Measurements from ENCODE around the gene C19orf47. TPM values are rescaled to one million over a fixed set of nuclear protein-coding genes. Genes with fewer than 3 reads are reported as not detected.

C19orf47 gene
- total and polyA plus RNA-seq, 8 donors, result 0.58 to 59.7 (median 8.6) TPM

DNA sequence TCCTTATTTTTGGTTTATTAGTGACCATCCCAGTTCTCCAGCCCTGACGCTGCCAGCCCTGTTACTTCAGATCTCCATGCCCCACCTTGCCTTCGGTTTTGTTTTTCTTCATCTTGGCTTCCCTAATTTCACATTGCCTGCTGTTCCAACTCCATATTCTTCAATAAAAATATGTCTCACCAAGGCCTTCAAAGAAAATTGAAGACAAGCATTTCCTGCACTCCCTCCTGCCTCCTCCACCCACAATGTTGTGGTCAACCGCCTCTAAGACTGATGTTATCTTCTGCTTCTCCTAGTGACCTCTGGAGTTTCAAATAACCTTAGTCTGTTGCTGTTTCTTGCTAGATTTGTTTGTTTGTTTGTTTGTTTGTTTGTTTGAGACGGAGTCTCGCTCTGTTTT lies 14.9 kb upstream of the C19orf47 start:
- intact Hi-C loops (cut with DNase I; ENCODE audit: low total_unique reads), result no loop called here
- peaks cover 0 to 50% (median 17%) of the 10 kb centered on the region in 4 donors for H3K4me1 ChIP-seq

DNA sequence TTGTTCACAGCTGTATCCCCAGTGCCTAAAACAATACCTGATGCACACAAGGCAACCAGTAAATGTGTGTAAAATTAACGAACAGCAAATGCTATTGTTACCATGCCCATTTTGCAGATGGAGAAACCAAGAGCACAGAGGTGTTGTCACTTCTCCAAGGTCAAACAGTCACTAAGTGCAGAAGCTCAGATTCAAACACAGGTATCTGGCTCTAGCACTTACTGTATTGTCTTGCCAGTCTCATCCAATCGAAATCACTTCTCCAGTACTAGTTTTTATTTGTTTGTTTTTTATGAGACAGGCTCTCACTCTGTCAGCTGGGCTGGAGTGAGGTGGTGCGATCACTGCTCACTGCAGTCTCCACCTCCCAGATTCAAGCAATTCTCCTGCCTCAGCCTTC lies 14.0 kb upstream of the C19orf47 start:
- Histone ChIP-seq H3K36me3 (peaks cover 8 to 34% (median 15%) of the 10 kb centered on the region in 4 donors), H3K9me3 (no peaks in the 10 kb centered on the region), H3K27me3 (no peaks in the 10 kb centered on the region), H3K27ac (no peak overlapping the region), H3K4me1 (peaks cover 0 to 50% (median 19%) of the 10 kb centered on the region in 4 donors), H3K4me3 (no peak overlapping the region)
- no peak for DNase-seq
- intact Hi-C loops (cut with DNase I; ENCODE audit: low total_unique reads), result no loop called here
- 87 to 94% (median 91%) methylated on average over 3 of the region's 3 CpGs for WGBS, 5 donors
- no peak for TF ChIP-seq EP300 (IDR thresholded peaks at IDR 0.05)
- no peak for TF ChIP-seq POLR2A (IDR thresholded peaks at IDR 0.05)
- TF ChIP-seq, protein P1, sequence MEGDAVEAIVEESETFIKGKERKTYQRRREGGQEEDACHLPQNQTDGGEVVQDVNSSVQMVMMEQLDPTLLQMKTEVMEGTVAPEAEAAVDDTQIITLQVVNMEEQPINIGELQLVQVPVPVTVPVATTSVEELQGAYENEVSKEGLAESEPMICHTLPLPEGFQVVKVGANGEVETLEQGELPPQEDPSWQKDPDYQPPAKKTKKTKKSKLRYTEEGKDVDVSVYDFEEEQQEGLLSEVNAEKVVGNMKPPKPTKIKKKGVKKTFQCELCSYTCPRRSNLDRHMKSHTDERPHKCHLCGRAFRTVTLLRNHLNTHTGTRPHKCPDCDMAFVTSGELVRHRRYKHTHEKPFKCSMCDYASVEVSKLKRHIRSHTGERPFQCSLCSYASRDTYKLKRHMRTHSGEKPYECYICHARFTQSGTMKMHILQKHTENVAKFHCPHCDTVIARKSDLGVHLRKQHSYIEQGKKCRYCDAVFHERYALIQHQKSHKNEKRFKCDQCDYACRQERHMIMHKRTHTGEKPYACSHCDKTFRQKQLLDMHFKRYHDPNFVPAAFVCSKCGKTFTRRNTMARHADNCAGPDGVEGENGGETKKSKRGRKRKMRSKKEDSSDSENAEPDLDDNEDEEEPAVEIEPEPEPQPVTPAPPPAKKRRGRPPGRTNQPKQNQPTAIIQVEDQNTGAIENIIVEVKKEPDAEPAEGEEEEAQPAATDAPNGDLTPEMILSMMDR (IDR thresholded peaks at IDR 0.05), result no peak
- no peak for TF ChIP-seq POLR2AphosphoS5 (IDR thresholded peaks at IDR 0.05)

More for the DNA sequence above, 14.9 kb upstream of the C19orf47 start:
- H3K9me3 ChIP-seq, result no peaks in the 10 kb centered on the region
- TF ChIP-seq, protein P1 (IDR thresholded peaks at IDR 0.05), result no peak
- TF ChIP-seq EP300 (IDR thresholded peaks at IDR 0.05), result no peak
- no peak for TF ChIP-seq POLR2A (IDR thresholded peaks at IDR 0.05)
- no peak for TF ChIP-seq POLR2AphosphoS5 (IDR thresholded peaks at IDR 0.05)
- WGBS, 5 donors, result 64 to 82% (median 79%) methylated on average over 5 of the region's 5 CpGs
- H3K36me3 ChIP-seq, result peaks cover 8 to 43% (median 24%) of the 10 kb centered on the region in 4 donors
- no peak overlapping the region for H3K4me3 ChIP-seq
- no peak for DNase-seq
- no peaks in the 10 kb centered on the region for H3K27me3 ChIP-seq
- no peak overlapping the region for H3K27ac ChIP-seq

DNA sequence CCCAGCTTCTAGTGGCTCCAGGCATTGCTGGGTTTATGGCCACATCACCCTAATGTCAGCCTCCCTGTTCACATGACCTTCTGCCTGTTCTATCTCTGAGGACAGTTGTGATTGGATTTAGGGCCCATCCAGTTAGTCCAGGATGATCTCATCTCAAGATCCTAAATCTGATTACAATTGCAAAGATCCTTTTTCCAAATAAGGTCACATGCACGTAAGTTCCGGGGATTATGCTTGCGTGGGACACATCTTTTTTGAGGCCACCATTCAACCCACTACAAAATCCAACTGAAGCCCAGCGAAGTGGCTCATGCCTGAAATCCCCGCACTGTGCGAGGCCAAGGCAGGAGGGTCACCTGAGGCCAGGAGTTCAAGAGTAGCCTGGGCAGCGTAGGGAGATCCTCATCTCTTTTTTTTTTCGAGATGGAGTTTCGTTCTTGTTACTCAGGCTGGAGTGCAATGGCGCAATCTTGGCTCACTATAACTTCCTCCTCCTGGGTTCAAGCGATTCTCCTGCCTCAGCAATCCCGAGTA lies 12.6 kb upstream of the C19orf47 start:
- Histone ChIP-seq H3K9me3 (no peaks in the 10 kb centered on the region), H3K4me3 (no peak overlapping the region), H3K27me3 (no peaks in the 10 kb centered on the region), H3K36me3 (peaks cover 0 to 26% (median 8%) of the 10 kb centered on the region in 4 donors), H3K4me1 (peaks cover 0 to 36% (median 11%) of the 10 kb centered on the region in 4 donors), H3K27ac (peak overlapping the region in 1 of 5 donors; percentile 7)
- TF ChIP-seq, protein P1 (IDR thresholded peaks at IDR 0.05), result no peak
- TF ChIP-seq EP300 (IDR thresholded peaks at IDR 0.05), result no peak
- TF ChIP-seq POLR2A (IDR thresholded peaks at IDR 0.05), result no peak
- no peak for DNase-seq
- 87 to 93% (median 89%) methylated on average over 12 of the region's 12 CpGs for WGBS, 5 donors
- intact Hi-C loops (cut with DNase I; ENCODE audit: low total_unique reads), result no loop called here

DNA sequence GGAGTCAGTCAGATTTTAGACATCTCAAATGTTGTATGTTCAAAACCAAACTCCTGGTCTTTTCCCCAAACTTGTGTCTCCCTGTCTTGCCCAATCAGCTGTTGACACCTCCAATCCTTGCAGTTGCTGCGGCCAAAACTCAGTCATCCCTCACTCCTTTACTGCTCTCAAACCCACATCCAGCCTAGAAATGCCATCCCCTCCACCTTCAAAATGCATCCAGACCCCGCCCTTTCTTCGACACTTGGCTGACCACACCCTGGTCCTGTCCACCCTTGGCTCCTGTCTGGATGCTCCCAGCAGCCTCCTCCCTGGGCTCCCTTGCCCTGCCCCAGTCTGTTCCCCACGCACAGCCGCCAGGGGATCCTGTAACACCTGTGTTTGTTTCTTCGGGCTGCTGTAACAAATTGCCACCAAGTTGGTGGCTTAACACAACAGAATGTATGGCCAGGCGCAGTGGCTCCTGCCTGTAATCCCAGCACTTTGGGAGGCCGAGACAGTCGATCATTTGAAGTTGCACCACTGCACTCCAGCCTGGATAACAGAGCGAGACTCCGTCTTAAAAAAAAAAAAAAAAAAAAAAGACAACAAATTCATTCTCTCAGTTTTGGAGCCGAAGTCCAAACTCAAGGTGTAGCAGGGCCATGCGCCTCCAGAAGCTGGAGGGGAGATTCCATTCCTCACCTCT lies 12.0 kb upstream of the C19orf47 start:
- TF ChIP-seq POLR2AphosphoS5 (IDR thresholded peaks at IDR 0.05) (no peak), EP300 (IDR thresholded peaks at IDR 0.05) (no peak), POLR2A (IDR thresholded peaks at IDR 0.05) (no peak)
- TF ChIP-seq, protein P1 (IDR thresholded peaks at IDR 0.05), result no peak
- intact Hi-C loops (cut with DNase I; ENCODE audit: low total_unique reads), result no loop called here

More for the DNA sequence above, 12.0 kb upstream of the C19orf47 start:
- no peak for DNase-seq
- Histone ChIP-seq H3K4me1 (peaks cover 0 to 30% (median 5%) of the 10 kb centered on the region in 4 donors), H3K36me3 (peaks cover 0 to 26% (median 8%) of the 10 kb centered on the region in 4 donors), H3K4me3 (no peak overlapping the region), H3K9me3 (no peaks in the 10 kb centered on the region), H3K27ac (peak overlapping the region in 1 of 5 donors; percentile 7), H3K27me3 (no peaks in the 10 kb centered on the region)
- WGBS, 5 donors, result 86 to 92% (median 89%) methylated on average over 13 of the region's 13 CpGs
